IPS DF 4.7 (cell line): Measurements from ENCODE around the gene SCO2.

Source experiments
- DNase-seq: peaks from one replicate; pipeline ENCODE4 v3.0.0-alpha.2; 2013; ENCODE audit warnings: low spot score; ENCODE audit errors: extremely low read depth

SCO2 gene, protein sequence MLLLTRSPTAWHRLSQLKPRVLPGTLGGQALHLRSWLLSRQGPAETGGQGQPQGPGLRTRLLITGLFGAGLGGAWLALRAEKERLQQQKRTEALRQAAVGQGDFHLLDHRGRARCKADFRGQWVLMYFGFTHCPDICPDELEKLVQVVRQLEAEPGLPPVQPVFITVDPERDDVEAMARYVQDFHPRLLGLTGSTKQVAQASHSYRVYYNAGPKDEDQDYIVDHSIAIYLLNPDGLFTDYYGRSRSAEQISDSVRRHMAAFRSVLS

DNA sequence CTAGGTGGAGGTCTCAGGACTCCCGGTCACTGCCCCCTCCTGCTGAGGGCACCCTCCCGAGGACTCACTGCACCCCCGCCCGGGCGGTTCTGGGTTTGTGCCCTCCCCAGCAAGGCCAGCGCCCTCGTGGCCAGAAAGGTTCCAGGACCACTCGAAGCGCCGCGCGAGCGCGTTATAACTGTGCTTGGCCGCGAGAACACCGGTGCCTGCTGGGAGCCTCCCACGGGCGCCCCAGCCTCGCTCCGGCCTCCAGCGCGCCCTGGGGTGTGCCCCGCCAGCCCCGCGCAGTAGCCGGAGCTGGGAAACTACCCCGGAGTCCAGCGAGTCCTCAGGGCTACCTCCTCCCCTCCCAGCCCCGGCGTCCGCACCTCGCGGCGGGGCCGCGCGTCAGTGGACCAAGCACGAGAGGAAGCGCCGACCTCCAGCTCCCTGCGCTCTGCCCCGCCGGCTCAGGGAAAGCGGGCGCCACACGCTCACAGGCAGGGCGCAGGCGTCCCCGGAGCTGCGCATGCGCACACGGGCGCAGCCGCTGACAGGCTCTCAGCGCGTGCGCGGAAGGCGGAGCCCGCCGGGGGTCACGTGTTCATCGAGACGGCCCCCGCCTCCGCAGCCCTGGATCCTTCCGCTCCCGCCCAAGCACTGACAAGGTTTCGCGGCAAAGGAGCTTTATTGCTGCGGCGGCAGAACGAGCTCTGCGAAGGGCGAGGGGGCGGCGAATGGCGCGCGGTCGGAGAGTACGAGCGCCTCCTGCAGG lies at the start of gene SCO2:
SCO2 (minus strand) TSS at position 495 of the 754 bp plus-strand sequence. CDS start 1,187 bp downstream, outside the sequence.
- no peak for DNase-seq

DNA sequence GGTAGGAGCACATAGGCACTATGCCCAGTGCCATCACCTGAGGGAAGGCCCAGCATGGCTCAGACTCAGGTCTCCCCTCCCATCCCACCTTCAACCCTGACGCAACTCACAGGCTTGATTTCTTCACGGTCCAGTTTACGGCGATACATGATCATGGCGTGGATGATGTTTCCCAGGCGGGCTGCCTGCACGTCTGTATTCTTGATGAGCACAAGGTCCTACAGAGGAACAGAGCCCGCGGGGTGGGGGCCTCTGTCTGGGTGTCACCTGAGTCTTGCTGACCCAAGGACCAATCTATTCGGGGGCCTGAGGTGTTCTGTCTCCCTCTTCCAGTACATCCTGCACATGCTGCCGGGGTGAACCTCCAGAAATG lies 49.0 kb upstream of the SCO2 start:
- DNase-seq = no peak

DNA sequence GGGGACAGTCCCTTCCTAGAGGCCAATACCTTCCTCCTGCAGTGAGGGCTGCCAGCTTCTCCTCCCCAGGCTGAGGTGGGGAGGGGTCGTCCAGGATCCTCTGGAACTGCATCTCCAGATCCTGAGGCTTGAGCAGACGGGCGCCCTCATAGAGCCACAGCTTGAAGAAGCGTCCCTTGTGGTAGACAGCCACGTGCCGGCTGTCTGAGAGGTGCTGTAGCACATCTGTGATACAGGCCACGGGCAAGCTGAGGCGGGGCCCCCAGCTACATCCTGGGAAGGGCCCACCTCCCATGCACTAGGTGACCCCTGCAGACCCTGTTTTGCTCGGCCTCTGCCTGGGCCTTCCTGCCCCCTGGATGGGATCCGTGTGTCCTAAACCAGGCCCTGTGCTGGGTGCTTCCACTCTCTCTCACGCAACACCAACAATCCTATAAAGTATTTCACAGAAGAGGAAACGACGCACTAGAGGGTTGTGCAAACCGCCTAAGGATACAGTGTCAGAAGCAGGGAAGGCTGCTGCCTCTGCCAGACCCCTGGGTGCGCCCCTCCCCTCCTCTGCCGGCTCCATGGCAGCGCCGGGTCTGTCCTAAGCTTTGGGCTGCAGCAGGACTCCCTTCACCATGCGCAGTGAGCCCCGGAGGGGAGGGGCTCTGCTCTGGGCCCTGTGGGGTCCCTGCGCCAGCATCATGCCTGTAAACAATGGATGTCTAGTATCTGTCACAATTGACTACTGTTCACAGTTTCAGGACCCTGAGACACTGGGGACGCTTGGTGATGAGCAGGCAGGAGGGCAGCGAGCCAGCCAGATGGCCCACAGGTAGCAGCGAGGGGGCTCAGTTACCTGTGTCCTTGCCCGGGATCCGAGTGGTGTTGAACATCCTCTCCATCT lies 48.3 kb upstream of the SCO2 start:
- DNase-seq = no peak

DNA sequence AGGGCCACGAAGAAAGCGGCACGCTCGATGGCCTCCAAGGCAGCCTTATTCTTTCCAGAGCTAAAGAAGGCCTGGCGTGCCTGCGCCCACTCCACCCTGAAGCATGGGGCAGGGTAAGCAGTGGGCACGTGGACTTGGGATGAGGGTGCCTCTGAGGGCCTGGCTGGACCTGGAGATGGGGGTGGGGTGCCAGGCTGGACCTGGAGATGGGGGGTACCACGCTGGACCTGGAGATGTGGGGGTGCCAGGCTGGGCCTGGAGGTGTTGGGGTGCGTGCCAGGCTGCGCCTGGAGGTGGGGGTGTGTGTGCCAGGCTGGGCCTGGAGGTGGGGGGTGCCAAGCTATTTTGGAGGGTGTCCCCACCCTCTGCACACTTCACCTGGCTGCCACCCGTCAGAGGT lies 47.6 kb upstream of the SCO2 start:
- DNase-seq = no peak

DNA sequence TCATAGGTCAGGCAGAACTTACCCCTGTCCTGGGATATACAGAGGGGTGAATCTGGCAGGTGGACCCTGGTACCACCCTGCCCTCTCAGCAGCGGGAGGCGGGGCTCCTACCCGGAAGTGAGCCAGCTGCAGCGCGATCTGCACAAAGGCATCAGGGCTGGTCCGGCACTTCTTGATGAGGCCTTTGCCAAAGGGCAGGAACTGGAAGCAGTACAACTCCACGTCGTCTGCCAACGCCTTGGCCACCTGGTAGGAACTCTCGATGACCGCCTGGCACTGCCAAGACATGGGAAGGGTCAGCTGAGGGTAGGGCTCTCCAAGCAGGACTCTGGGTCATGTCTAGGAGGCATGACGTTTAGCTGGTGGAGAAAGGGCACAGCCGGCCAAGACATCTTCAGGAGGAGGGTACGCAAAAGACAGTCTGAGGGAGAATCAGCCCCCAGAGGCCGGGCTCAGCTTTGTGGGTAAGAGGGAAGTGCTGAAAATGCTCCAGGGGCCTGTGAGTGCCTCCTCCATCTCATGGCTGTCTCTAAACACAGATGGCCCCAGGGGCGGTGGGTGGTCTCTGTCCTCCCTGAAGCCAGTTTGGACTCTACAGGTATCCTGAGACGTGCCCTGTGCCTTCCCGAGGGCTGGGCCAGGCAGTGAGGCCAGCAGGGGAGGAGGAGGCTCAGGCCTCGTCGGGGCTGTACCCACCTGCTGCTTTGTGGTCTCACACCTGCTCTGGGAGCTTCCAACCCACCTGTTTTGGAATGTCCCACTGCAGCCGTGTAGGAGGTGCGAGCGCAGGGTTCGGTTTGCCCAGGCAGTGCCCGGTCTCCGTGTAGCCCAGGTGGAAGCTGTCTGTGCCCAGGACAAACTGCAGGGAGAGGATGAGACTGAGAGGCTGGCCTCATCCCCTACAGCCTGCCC lies 46.1 kb upstream of the SCO2 start:
- no peak for DNase-seq

DNA sequence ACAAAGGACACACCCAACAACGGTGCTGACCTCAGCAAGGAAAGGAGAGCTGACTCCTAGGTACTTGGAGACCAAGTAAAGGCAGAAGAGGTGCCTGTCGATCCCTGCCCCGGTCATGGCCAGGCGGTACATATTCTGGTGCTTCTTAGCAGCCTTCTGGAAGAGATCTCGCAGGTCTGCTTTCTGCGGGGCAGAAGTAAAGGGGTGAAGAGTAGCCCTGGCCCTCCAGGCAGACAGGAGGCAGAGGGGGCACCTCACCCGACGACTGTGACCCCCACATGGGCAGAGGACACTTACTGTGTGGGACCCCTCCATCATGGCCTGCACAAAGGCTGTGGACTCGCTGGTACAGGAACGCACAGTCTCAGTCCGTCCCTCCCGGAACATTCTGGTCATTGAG lies 45.5 kb upstream of the SCO2 start:
- DNase-seq = no peak

DNA sequence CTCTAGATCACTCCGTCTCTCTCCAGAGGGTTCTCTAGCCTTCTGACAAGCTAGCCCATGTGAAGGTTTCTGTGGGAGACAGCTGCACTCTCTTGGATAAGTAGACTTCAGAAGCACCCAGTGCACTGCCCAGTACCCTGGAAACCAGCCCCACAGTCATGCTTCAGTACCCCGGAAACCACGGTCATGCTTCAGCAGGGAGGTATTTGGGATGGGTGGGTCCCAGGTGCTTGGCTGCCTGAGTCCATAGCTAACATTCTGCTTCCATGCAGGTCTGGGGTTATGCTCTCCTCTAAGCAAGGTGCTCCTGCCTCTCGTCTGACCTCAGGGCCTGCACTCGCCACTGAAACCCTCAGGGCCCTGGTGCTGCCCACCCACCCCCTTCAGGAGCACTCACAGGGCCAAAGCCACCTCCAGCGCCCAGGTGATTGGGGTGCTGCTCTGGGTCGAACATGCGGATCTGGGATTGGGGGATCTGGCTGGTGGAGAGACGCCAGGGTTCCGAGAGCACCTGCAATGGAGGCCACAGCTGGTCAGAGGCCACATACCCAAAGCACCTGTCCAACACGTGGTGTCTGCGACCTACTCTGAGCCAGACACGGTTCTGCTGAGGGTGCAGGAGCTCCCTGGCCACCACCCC lies 44.6 kb upstream of the SCO2 start:
- no peak for DNase-seq

DNA sequence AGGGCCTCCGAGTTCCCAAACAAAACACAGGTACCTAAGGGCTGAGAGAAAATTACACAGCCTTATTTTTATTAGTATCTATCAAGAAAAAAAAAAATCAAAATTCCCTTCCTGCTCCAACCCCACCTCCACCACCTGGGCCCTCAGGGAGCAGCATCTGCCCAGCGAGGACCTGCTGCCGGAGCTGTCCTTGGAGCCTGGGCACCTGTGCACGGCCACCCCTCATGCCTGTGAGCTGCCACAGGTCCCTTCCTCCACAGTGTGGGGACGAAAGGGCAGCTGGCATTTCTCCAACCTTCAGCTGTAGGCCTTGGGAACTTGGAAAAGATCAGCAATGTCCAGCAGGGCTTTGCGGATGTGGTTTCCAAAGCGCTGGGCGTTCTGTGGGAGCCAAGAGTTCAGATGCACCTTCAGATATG lies 43.7 kb upstream of the SCO2 start:
- no peak for DNase-seq

DNA sequence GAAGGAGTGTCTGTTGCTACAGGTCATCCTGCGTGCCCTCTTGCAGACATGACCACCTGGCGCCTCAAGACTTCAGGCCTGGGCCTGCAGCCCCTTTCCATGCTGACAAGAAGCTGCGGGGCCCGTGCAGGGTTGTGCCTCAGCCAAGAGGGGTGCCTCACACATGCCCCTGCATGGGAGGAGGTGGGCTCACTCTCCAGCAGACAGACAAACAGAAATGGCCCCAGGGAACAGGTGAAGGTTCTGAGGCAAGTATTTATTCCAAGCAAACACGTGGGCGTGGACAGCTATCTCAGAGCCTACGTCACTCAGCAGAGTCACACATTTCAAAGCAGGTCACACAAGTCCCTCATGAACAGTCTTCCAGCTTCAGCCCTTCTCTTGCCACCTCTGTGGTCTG lies 43.2 kb upstream of the SCO2 start:
- DNase-seq = no peak

DNA sequence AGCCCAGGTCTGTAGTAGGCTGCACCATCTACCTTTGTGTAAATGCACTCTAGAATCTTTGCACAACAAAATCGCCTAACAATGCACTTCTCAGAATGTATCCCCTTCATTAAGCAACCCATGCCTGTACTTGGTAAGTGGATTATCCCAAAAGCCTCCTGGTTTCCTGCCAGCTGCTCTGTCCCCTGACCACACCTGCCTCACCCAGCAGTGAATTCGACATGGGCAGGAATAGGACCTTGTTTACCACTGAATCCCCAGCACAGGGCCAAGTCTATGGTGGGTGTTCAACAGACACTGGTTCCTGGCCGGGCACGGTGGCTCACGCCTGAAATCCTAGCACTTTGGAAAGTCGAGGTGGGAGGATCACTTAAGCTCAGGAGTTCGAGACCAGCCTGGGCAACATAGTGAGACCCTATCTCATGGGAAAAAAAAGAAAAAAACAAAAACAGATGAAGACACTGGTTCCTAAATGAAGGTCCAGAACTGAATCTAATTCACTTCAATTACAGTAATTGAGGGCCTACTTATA lies 42.4 kb upstream of the SCO2 start:
- no peak for DNase-seq

DNA sequence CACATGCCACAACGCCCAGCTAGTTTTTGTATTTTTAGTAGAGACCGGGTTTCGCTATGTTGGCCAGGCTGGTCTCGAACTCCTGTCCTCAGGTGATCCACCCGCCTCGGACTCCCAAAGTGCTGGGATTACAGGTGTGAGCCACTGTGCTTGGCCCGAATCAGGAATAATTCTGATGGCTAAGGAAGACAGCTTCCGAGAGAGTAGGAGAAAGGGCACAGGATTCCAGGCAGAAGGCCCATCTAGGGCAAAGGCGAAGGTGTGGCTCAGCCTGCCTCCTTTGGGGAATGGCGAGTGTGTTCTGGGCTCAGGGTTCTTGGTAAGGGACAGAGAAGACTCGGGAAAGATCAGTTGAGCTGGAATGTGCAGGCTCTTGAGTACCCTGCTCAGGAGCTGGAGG lies 38.9 kb upstream of the SCO2 start:
- no peak for DNase-seq

DNA sequence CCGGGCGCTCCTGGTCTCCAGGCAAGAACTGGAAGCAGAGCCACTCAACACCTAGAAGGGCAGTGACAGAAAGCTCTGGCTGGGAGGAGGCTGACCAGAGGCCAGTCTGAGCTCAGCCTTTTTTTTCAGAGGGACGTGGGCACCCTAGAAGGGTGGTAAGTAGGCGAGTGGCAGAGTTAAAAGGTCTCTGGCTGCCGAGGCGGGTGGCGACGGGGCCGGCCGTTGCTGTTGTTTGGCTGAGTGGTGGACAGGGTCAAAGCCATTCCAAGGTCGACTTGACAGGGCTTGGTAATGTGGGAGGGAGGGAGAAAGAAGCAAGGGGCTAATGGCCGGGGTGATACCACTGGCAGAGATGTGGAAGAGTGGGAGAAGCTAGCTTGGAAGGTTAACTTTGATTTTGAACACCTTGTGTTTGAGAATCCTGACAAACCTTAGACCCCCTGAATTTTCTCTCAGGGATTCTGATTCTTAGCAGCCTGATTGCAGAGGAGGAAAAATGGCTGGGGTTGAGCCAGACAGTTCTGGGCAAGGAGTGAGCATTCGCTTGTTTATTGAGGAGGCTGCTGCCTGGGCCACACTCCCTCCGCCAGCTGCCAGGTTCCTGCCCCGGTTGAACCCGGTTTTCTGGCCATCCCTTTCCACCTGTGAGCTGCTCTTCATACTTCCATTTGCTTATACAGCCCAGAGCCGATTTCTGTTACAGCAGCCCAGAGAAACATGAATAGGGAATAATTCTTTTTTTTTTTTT lies 38.2 kb upstream of the SCO2 start:
- DNase-seq = no peak

DNA sequence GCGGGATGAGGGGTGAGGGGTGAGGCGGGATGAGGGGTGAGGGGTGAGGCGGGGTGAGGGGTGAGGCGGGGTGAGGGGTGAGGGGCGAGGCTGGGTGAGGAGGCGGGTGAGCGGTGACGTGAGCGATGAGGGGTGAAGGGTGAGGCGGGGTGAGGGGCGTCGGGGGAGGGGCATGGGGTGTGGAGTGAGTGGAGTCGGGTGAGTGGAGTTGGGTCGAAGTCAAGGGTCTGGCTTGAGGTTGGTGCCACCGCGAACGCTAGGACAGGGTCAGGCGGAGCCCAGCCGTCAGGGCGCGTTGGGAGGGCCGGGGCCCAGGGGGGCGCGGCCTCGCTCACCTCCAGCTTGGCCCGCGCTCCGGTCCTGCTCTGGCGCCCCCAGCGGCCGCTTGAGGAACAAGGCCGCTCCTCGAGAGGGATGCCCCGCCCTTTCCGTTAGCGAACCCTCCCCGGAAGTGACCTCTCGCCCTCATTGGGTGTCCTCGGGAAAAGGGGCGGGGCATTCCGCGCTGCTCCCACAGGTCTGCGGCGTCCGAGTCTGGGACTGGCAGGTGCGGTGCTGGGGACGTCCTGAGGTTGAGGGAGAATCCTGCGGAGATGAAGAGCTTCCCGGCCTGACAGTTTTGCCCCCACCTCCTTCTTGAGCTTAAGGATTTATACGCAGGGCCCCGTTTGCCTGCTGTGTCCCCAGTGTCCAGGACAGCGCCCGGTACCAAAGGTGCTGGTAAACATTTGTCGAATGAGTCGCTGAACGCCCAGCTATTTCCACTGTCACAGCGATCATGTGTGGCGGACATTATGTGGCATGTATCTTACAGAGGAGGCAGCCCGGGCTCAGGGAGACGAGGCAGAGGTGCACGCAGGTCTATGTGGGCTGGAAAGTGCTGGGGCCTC lies 37.4 kb upstream of the SCO2 start, which contains the start of gene SYCE3:
SYCE3 (minus strand) TSS at position 397 of the 890 bp plus-strand sequence. CDS start 6,514 bp downstream, outside the sequence.
- DNase-seq = peak; percentile 66

DNA sequence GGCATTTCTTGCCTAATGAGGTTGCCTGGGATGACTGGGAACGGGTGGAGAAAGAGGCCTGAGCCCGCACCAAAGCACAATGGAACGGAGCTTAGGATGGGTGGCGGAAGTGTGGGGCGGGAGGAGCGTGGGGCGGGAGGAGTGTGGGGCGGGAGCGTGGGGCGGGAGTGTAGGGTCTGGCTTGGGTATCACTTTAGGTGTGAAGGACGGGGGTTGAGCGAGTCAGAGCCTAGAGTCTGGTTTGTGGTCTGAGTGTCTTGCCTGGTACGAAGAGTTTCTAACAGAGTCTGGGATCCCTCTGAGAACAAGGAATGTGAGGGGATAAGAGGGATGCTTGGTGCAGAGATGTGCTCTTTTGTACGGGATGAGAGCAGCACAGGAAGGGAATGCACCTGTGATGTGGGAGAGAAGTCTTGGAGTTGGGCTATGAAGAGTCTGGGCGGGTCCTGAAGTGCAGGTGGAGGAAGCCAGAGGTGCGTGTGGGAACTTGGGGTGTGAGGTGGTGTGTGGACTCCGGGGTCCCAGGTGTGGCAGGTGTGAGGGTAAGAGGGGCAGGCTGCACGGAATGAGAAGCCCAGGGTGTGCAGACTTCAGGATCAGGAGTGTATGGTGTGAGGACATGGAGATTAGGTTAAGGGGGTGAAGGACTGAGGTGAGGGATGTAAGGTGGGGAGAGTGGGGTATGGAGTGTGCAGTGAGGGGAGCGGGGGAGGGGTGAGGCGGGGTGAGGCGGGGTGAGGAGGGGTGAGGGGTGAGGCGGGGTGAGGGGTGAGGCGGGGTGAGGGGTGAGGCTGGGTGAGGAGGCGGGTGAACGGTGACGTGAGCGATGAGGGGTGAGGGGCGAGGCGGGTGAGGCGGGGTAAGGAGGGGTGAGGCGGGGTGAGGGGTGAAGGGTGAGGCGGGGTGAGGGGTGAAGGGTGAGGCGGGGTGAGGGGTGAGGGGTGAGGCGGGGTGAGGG lies 36.3 kb upstream of the SCO2 start:
- DNase-seq = no peak

DNA sequence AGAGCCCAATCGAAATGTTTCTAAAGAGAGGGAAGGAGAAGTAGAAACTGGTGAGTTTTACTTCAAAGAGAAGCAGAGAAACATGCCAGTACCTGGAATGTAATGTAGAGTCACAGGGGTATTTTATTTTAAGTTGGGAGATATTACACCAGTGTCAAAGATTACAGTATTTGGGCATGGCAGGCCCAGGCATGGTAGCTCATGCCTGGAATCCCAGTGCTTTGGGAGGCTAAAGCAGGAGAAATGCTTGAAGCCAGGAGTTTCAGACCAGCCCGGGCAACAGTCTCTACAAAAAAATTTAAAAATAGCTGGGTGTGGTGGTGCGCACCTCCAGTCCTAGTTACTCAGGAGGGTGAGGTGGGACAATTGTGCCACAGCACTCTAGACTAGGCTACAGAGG lies 34.6 kb upstream of the SCO2 start:
- DNase-seq = no peak

DNA sequence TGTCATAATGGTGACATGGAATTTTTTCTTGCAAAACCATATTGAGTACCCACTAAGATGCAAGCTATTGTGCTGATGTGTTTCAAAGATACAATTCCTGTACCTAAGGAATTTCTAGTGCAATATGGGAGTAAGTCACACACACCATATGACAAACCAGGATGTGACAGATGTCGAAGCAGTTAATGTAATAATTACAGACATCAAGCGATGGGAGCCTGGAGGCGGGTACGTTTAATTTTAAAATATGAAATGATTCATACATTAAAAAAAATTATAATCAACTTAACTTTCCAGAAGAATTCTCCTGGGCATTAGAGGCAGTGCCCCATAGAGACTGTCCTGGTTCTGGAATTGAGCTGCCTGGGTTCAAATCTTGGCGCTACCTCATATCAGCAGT lies 31.3 kb upstream of the SCO2 start:
- DNase-seq = no peak

DNA sequence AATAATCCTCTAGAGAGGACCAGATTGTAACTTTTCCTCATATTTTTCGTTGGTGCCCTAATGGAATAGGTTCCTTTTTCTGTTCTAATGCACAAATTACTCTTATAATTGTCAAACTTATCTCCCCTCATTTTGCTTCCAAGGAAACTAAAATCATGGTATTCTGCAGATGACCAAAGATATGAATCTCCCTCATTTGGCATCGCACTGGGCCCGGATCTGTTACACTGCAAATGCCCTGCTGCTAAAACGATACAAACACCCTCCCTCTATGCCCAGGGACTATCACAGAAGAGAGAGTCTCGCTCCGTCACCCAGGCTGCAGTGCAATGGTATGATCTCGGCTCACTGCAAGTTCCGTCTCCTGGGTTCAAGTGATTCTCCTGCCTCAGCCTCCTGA lies 27.9 kb upstream of the SCO2 start:
- no peak for DNase-seq
